CD8-positive, alpha-beta memory T cell (primary cell): ENCODE data around the gene STK11. TPM values are rescaled to one million over a fixed set of nuclear protein-coding genes. Genes with fewer than 3 reads are reported as not detected.

Experiments
- CTCF ChIA-PET: fragments of 350-600 bp; sonication (Branson Sonifier 250); formaldehyde crosslinking; loops from one replicate; lab custom pipeline; 2021; ENCODE audit warnings: antibody characterized with exemption; lab: Charles Lee
- POLR2A ChIA-PET: fragments of 350-600 bp; sonication (Branson Sonifier 250); formaldehyde crosslinking; loops from one replicate; lab custom pipeline; 2021; ENCODE audit warnings: antibody characterized with exemption; lab: Charles Lee
- DNase-seq, 5 donors: peaks; one replicate each; pipeline versions ENCODE4 v3.0.0 to v3.0.0-alpha.2; 2020 to 2022; ENCODE audit warnings: mixed read lengths in 1 of 5
- H3K27ac ChIP-seq: one replicate; pipeline ENCODE4 v1.7.0; 2013; ENCODE audit warnings: low read depth, mild to moderate bottlenecking, low read length, moderate library complexity
- H3K27me3 ChIP-seq: 2 replicates; pipeline ENCODE4 v1.7.0; 2013; ENCODE audit warnings: low read length, mild to moderate bottlenecking; ENCODE audit not compliant: insufficient read depth, poor library complexity, severe bottlenecking
- H3K36me3 ChIP-seq: 2 replicates; pipeline ENCODE4 v1.7.0; 2013; ENCODE audit warnings: mild to moderate bottlenecking, low read length, moderate library complexity; ENCODE audit not compliant: insufficient read depth
- H3K4me1 ChIP-seq: 2 replicates; pipeline ENCODE4 v1.7.0; 2013; ENCODE audit warnings: mild to moderate bottlenecking, low read length, moderate library complexity; ENCODE audit not compliant: insufficient read depth
- H3K4me3 ChIP-seq: 2 replicates; pipeline ENCODE4 v1.7.0; 2013; ENCODE audit warnings: mild to moderate bottlenecking, low read length
- H3K9me3 ChIP-seq: 2 replicates; pipeline ENCODE4 v1.7.0; 2013; ENCODE audit warnings: mild to moderate bottlenecking, low read length
- H3K27ac Mint-ChIP-seq, 8 donors: one replicate each; pipeline ENCODE4 v1.8.0; 2020 to 2021; ENCODE audit warnings: mixed read lengths in 8 of 8, mild to moderate bottlenecking in 6 of 8, inconsistent platforms in 3 of 8, moderate library complexity in 3 of 8
- H3K27me3 Mint-ChIP-seq, 2 donors: one replicate each; pipeline ENCODE4 v1.8.0; 2020 to 2021; ENCODE audit warnings: mixed read lengths in 2 of 2, mild to moderate bottlenecking in 1 of 2, moderate library complexity in 1 of 2
- H3K36me3 Mint-ChIP-seq, 3 donors: one replicate each; pipeline ENCODE4 v1.8.0; 2020 to 2021; ENCODE audit warnings: mixed read lengths in 3 of 3, inconsistent platforms in 1 of 3, mild to moderate bottlenecking in 1 of 3
- H3K4me1 Mint-ChIP-seq, 3 donors: one replicate each; pipeline ENCODE4 v1.8.0; 2020 to 2021; ENCODE audit warnings: mixed read lengths in 3 of 3, inconsistent platforms in 1 of 3, mild to moderate bottlenecking in 1 of 3
- H3K4me3 Mint-ChIP-seq, 7 donors: one replicate each; pipeline ENCODE4 v1.8.0; 2020 to 2021; ENCODE audit warnings: mixed read lengths in 7 of 7, mild to moderate bottlenecking in 6 of 7, moderate library complexity in 4 of 7, inconsistent platforms in 2 of 7
- H3K9me3 Mint-ChIP-seq, 5 donors: one replicate each; pipeline ENCODE4 v1.8.0; 2020 to 2022; ENCODE audit warnings: mixed read lengths in 5 of 5, mild to moderate bottlenecking in 3 of 5, moderate library complexity in 2 of 5, inconsistent platforms in 1 of 5
- polyA plus RNA-seq: library from polyadenylated mRNA; unstranded; fragments of 300-500 nt; fragmentation: Illumina TruSeq; gene quantifications from one replicate; pipeline ENCODE4 v1.2.3, GENCODE V29; 2021
- total RNA-seq, 2 experiments: library from RNA; stranded (reverse); gene quantifications; one replicate each; pipeline ENCODE4 v1.2.3, GENCODE V29; 2021

The STK11 gene
- total and polyA plus RNA-seq, 3 experiments from 2014 or later = 37.0 to 69.7 (median 66.9) TPM

DNA sequence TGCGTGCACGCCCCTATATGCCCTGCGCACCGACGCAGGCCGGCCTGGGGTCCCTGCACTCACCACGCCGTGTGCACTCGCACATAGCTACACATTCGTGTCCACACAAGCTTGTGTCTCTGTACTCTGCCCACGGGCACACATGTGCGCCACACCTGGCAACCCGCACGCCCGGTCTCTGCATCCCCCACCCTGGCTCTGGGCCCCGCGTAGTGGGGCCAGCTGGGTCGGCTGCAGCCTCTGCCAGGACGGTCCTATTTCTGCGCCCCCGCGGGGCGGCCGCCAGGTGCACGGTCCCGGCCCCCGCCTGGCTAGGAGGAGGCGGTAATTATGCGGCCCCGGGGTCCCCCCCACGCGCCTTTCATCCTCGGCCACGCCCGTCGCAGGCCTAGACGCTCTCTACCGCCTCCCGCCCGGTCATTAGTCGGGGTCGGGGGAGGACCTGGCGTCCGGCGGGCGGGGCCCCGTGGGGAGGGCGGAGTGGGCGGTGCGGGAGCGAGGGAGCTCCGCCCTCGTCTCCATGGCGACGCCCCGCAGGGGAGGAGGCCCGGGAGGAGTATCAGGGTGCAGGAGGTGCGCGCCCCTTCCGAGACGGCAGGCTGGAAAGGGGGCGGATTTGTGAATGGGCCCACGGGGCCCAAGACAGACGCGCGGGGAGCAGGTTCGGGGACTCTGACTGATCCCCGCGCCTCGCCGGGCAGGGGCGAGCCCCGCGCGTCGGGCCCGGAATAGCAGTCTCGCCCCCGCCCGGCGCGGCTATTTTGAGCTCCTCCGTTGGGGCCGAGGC lies 60.7 kb downstream of the STK11 start:
- Mint-ChIP-seq H3K27me3 (peaks cover 0 to 4% of the 10 kb centered on the region in 2 donors), H3K4me1 (peaks cover 45 to 76% (median 48%) of the 10 kb centered on the region in 3 donors), H3K27ac (peak overlapping the region; percentile 76 to 96 (median 81)), H3K9me3 (no peaks in the 10 kb centered on the region), H3K36me3 (peaks cover 3 to 19% (median 3%) of the 10 kb centered on the region in 3 donors), H3K4me3 (peak overlapping the region; percentile 41 to 88 (median 68))
- Histone ChIP-seq H3K4me3 (peak overlapping the region; percentile 62), H3K9me3 (no peaks in the 10 kb centered on the region), H3K27me3 (no peaks in the 10 kb centered on the region), H3K36me3 (peaks cover 6% of the 10 kb centered on the region), H3K4me1 (peaks cover 64% of the 10 kb centered on the region), H3K27ac (peak overlapping the region; percentile 73)
- DNase-seq = peak; percentile 74 to 92 (median 86)
- POLR2A ChIA-PET = interaction anchor here (0.5 to 5.0 kb wide), 10 partner anchors 9 to 198 kb away, joined by 3 to 280 read pairs (median 7); partner anchors contain the start of genes ATP5F1D and FAM174C
- CTCF ChIA-PET = interaction anchor here (0.8 to 10.3 kb wide), 16 partner anchors 9 to 359 kb away, joined by 3 to 484 read pairs (median 4); partner anchors contain the start of genes ATP5F1D, CNN2, FAM174C and NDUFS7

DNA sequence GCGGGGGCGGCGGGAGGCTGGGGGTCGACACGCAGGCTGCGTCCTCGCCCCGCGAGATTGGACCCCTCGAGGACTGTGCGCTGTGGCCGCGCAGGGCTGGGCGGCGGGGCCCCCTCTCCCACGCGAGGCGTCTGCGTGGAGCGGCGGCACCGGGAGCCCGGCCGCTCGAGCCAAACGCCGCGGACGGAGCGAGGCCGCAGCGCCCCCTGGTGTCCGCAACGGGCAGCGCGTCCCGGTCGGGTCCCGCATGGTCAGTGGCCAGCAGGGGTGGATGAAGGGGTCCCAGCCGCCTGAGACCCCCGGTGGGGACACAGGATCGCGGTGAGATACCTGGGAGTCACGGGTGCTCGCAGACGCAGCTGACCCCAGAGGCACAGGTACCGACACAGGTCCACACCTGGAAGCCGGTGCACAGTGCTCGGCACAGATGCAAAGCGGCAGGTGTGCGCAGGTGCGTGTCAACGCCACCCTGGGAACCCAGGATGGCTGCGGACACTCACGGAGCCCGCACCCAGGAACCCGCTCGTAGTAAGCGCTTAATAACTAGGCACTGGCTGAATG lies 61.4 kb downstream of the STK11 start:
- Histone ChIP-seq H3K27ac (peak overlapping the region; percentile 73), H3K4me1 (peaks cover 64% of the 10 kb centered on the region), H3K27me3 (no peaks in the 10 kb centered on the region), H3K36me3 (peaks cover 13% of the 10 kb centered on the region), H3K4me3 (peak overlapping the region; percentile 62), H3K9me3 (no peaks in the 10 kb centered on the region)
- DNase-seq = peak; percentile 61 to 75 (median 71)
- Mint-ChIP-seq H3K27ac (peak overlapping the region in 5 of 8 donors; percentile 81 to 98 (median 88)), H3K4me1 (peaks cover 45 to 76% (median 48%) of the 10 kb centered on the region in 3 donors), H3K36me3 (peaks cover 3 to 24% (median 3%) of the 10 kb centered on the region in 3 donors), H3K4me3 (peak overlapping the region; percentile 22 to 88 (median 62)), H3K27me3 (peaks cover 0 to 8% of the 10 kb centered on the region in 2 donors), H3K9me3 (no peaks in the 10 kb centered on the region)
- ChIA-PET CTCF (interaction anchor here (0.8 to 10.3 kb wide), 15 partner anchors 8 to 359 kb away, joined by 3 to 484 read pairs (median 4); partner anchors contain the start of genes ATP5F1D, CNN2, FAM174C and NDUFS7), POLR2A (interaction anchor here (0.9 to 5.0 kb wide), 8 partner anchors 8 to 199 kb away, joined by 3 to 280 read pairs (median 8); partner anchors contain the start of genes ATP5F1D and FAM174C)

DNA sequence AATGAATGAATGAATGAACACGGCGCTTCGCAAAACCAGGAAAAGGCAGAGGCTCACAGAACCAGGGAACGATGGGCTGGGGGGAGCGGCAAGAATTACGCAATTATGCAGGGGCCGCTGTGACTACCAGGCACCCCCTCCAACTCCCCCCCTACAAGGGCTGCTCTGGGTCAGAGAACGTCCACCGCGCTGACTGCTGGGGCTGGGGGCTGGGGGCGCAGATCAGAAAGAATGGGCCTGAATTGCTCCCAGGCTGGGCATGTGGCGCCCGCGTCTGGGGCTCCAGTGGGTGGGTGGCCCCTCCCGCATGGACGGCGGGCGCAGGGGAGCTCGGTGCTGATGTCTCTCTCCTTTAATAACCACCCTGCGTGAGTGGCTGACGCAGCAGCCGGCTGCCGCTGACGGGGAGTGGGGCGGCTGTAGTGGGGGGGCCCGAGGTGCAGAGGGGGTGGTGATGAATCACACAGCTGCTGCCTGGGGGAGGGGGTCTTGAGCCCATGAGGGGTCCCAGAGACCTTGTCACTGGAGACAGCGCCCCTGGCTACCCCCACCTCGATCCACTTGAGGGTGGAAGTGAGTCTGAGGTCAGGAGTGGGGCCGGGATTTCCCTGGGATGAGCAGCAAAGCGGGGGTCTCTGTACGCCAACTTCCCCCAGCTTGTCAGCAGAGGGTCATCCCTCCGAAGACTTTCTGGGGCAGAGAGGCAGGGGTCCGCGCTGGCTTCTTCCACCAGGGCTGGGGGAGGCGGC lies 62.1 kb downstream of the STK11 start:
- Histone ChIP-seq H3K4me3 (peak overlapping the region; percentile 37), H3K4me1 (peaks cover 64% of the 10 kb centered on the region), H3K27ac (no peak overlapping the region), H3K27me3 (no peaks in the 10 kb centered on the region), H3K9me3 (no peaks in the 10 kb centered on the region), H3K36me3 (peaks cover 19% of the 10 kb centered on the region)
- Mint-ChIP-seq H3K4me1 (peaks cover 50 to 78% (median 51%) of the 10 kb centered on the region in 3 donors), H3K4me3 (peak overlapping the region; percentile 22 to 88 (median 62)), H3K27ac (peak overlapping the region in 7 of 8 donors; percentile 29 to 98 (median 88)), H3K36me3 (peaks cover 3 to 30% (median 6%) of the 10 kb centered on the region in 3 donors), H3K9me3 (no peaks in the 10 kb centered on the region), H3K27me3 (peaks cover 0 to 8% of the 10 kb centered on the region in 2 donors)
- ChIA-PET CTCF (interaction anchor here (1.4 to 10.3 kb wide), 4 partner anchors 13 to 245 kb away, joined by 3 to 484 read pairs (median 54); partner anchors contain the start of gene ATP5F1D), POLR2A (interaction anchor here (5.0 kb wide), 1 partner anchor 23 kb away, joined by 280 read pairs; no protein-coding TSS in a partner anchor)
- DNase-seq = peak in 2 of 5 donors; percentile 32 to 75

DNA sequence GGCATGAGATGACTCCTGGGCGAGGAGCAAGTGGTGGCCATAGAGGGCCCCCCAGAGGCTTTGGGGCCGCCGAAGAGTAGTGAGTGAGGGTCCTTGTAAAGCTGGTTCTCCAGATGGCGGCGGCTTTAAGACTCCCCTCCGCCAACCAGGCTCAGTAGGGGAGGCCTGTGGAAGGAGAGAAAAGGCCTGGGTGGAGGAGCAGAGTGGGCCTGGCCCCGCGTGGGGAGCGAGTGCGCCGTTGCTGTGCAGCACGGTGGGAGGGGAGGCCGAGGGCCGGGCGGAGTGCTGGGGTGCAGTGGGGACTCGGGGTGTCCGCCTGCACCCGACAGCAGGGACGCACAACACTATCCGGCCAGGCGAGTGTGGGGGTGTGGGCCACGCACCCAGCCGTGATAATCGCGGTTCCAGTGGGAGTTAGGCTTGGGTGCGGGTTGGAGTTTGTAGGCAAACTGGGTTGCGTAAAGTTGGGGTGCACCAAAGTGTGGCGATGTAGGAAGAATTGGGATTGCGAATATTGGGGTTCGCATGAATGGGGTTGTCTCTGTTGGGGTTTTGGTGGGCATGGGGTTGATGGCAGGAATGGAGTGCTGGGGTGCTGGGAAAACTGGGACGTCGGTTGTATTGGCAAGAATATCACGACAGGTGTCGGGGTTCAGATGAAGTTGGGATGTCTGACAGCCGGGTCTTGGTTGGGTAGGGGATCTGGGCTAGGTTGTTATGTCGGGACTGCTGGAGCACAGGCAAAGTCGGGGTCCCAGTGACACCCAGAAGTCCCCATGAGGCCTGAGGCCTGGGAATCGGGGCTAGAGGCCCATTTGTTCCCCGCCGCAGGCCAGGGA lies 62.9 kb downstream of the STK11 start:
- H3K9me3 Mint-ChIP-seq = no peaks in the 10 kb centered on the region
- H3K4me3 ChIP-seq = no peak overlapping the region

DNA sequence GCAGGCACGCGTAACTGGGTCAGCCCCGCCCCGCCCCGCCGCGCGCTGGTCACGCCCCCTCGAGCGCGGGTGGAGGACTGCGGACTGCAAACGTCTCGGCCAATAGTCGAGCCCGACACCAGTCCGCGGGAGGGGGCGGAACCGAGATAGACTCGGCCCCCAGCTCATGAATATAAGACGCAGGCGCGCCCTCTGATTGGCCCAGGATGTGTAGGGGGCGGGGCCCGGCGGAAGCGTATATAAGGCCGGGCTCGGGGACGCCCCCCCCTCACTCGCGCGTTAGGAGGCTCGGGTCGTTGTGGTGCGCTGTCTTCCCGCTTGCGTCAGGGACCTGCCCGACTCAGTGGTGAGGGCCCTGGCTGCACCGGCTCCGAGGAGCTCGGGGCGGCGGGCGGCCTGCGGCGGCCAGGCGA lies 63.5 kb downstream of the STK11 start, which contains the start of gene CIRBP:
CIRBP (plus strand) TSS at position 268 of the 413 bp plus-strand sequence. CDS start 1,602 bp downstream, outside the sequence.
- Mint-ChIP-seq H3K9me3 (no peaks in the 10 kb centered on the region), H3K4me1 (peaks cover 58 to 83% (median 58%) of the 10 kb centered on the region in 3 donors), H3K4me3 (peak within 1 kb of the TSS; percentile 86 to 92 (median 87)), H3K27me3 (peaks cover 0 to 10% of the 10 kb centered on the region in 2 donors), H3K36me3 (peaks cover 14 to 44% (median 17%) of the 10 kb centered on the region in 3 donors), H3K27ac (peak within 1 kb of the TSS; percentile 90 to 98 (median 94))
- Histone ChIP-seq H3K4me1 (peaks cover 75% of the 10 kb centered on the region), H3K9me3 (no peaks in the 10 kb centered on the region), H3K27me3 (no peaks in the 10 kb centered on the region), H3K27ac (peak within 1 kb of the TSS; percentile 90), H3K4me3 (peak within 1 kb of the TSS; percentile 99), H3K36me3 (peaks cover 34% of the 10 kb centered on the region)
- CTCF ChIA-PET = interaction anchor here (0.7 to 10.3 kb wide), 9 partner anchors 9 to 241 kb away, joined by 3 to 484 read pairs (median 4); partner anchors contain the start of gene ATP5F1D
- POLR2A ChIA-PET = interaction anchor here (0.5 to 5.0 kb wide), 48 partner anchors 9 to 1207 kb away, joined by 3 to 280 read pairs (median 4); partner anchors contain the start of genes ABCA7, ARHGAP45, ATP5F1D and CBARP
- DNase-seq = peak; percentile 98 to 100 (median 99)

More for the DNA sequence above, 62.9 kb downstream of the STK11 start:
- H3K36me3 Mint-ChIP-seq = peaks cover 8 to 37% (median 11%) of the 10 kb centered on the region in 3 donors
- peak overlapping the region; percentile 74 to 92 (median 81) for H3K4me3 Mint-ChIP-seq
- Histone ChIP-seq H3K27me3 (no peaks in the 10 kb centered on the region), H3K36me3 (peaks cover 27% of the 10 kb centered on the region), H3K4me1 (peaks cover 69% of the 10 kb centered on the region), H3K27ac (no peak overlapping the region), H3K9me3 (no peaks in the 10 kb centered on the region)
- POLR2A ChIA-PET = interaction anchor here (0.5 to 5.0 kb wide), 47 partner anchors 9 to 1208 kb away, joined by 3 to 280 read pairs (median 4); partner anchors contain the start of genes ABCA7, ARHGAP45, ATP5F1D and CBARP
- H3K27me3 Mint-ChIP-seq = peaks cover 0 to 8% of the 10 kb centered on the region in 2 donors
- H3K27ac Mint-ChIP-seq = peak overlapping the region; percentile 89 to 98 (median 94)
- H3K4me1 Mint-ChIP-seq = peaks cover 51 to 78% (median 52%) of the 10 kb centered on the region in 3 donors
- DNase-seq = peak in 1 of 5 donors; percentile 63
- CTCF ChIA-PET = interaction anchor here (0.7 to 10.3 kb wide), 8 partner anchors 9 to 104 kb away, joined by 3 to 484 read pairs (median 4); partner anchors contain the start of gene ATP5F1D

DNA sequence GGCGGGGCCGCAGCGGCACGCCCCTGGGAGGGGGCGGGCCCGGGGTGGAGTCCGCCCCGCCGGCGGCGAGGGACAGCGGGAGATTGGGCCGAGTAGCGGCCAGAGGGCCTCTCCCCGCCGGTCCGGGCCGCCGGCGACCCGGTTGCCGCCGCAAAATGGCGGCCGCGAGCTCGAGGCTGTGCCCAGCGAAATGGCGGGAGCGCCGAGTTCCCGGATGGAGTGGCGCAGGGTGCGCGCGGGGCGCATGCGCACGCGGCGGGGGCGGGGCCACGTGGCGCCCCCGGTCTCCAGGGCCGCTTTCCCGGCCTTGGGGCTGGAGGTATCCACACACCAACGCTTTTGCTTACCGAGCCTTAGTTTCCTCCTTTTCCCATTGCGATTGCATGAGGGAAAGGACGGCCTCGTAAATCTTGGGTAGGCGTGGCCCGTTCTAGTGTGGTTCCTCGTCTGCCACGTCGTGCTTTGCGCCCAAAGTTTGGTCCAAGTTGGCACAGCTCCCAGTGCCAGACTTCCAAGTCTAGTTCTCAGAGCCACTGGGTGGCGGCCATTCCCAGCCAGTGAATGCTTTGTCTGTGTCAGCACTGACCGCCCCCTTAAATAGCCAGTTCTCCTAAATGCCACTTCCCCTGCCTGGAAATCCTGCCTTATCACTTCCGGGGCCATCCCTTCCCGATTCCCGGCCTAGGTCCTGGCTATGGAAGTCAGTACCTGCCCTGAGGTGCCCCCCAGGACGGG lies 64.1 kb downstream of the STK11 start:
- H3K9me3 ChIP-seq = no peaks in the 10 kb centered on the region
- H3K27ac ChIP-seq = peak overlapping the region; percentile 90
- peaks cover 80% of the 10 kb centered on the region for H3K4me1 ChIP-seq
- Mint-ChIP-seq H3K4me3 (peak overlapping the region; percentile 86 to 92 (median 87)), H3K4me1 (peaks cover 57 to 81% (median 58%) of the 10 kb centered on the region in 3 donors), H3K9me3 (no peaks in the 10 kb centered on the region), H3K36me3 (peaks cover 14 to 47% (median 17%) of the 10 kb centered on the region in 3 donors), H3K27me3 (peaks cover 0 to 10% of the 10 kb centered on the region in 2 donors), H3K27ac (peak overlapping the region; percentile 86 to 98 (median 92))
- peak overlapping the region; percentile 99 for H3K4me3 ChIP-seq
- no peaks in the 10 kb centered on the region for H3K27me3 ChIP-seq
- H3K36me3 ChIP-seq = peaks cover 39% of the 10 kb centered on the region
- CTCF ChIA-PET = interaction anchor here (0.6 to 10.3 kb wide), 9 partner anchors 8 to 242 kb away, joined by 3 to 484 read pairs (median 4); partner anchors contain the start of gene ATP5F1D
- POLR2A ChIA-PET = interaction anchor here (0.6 to 5.0 kb wide), 33 partner anchors 9 to 1206 kb away, joined by 3 to 280 read pairs (median 5); partner anchors contain the start of genes ABCA7, ARHGAP45, ATP5F1D and CBARP
- peak; percentile 82 to 94 (median 86) for DNase-seq
